GM12801 (cell line): ENCODE data around the gene RFC3.

Experiments
- CTCF ChIP-seq: IDR thresholded peaks from one replicate; pipeline ENCODE4 v1.5.1; 2011; ENCODE audit warnings: control low read depth; ENCODE audit not compliant: insufficient read length; ENCODE audit errors: extremely low read depth

The RFC3 gene

DNA sequence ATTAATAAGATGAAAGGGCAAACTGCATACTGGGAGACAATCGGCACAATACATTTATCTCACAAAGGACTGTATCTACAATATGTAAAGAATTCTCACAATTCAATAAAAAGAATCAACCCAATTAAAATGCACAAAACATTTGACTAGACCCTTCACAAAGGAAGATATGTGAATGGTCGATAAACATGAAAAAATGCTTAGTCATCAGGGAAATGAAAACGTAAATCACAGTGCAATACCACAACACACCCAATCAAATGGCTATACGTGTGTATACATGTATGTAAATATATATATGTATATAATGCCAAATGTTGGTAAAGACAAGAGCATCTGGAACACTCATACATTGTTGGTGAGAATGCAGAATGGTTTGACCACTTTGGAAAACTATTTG lies 21.9 kb upstream of the RFC3 start:
- TF ChIP-seq CTCF: no peak

- TF ChIP-seq CTCF: no peak
Measured at GRCh38 chr13:33797622-33798021, 20.3 kb upstream of the RFC3 start.

- TF ChIP-seq CTCF: no peak
Measured at GRCh38 chr13:33798023-33798422, 19.9 kb upstream of the RFC3 start.

GRCh38 chr13:33799950-33800592 lies 17.9 kb upstream of the RFC3 start:
- no peak for TF ChIP-seq CTCF

- no peak for TF ChIP-seq CTCF
Measured at GRCh38 chr13:33800646-33801186, 17.2 kb upstream of the RFC3 start.

- no peak for TF ChIP-seq CTCF
Measured at GRCh38 chr13:33806470-33807248, 11.3 kb upstream of the RFC3 start.

- TF ChIP-seq CTCF: no peak
Measured at GRCh38 chr13:33815011-33815550, 2.9 kb upstream of the RFC3 start.
